ENCODE results near the gene NUDT13.

Gene NUDT13

DNA sequence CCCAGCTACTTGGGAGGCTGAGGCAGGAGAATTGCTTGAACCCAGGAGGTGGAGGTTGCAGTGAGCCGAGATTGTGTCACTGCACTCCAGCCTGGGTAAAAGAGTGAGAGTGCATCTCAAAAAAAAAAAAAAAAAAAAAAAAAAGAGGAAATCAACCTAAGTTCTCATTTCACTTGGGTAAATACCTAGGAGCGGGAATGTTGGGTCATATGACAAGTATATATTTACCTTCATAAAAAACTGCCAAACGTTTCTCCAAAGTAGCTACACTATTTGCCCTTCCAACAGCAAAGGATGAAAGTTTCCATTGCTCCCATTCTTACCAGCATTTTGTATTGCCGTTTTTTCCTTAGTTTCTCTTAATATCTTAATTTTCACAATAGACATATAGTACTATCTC, 23.4 kb upstream of the NUDT13 start:
- ChIA-PET CTCF (interaction anchor here (1.2 to 2.7 kb wide), 2 partner anchors 9 to 11 kb away, joined by 3 to 6 read pairs; no protein-coding TSS in a partner anchor), POLR2A (no interaction called here)
- DNase-seq (ENCODE audit: low read depth, low spot score): no peak
- TF ChIP-seq, protein P1, sequence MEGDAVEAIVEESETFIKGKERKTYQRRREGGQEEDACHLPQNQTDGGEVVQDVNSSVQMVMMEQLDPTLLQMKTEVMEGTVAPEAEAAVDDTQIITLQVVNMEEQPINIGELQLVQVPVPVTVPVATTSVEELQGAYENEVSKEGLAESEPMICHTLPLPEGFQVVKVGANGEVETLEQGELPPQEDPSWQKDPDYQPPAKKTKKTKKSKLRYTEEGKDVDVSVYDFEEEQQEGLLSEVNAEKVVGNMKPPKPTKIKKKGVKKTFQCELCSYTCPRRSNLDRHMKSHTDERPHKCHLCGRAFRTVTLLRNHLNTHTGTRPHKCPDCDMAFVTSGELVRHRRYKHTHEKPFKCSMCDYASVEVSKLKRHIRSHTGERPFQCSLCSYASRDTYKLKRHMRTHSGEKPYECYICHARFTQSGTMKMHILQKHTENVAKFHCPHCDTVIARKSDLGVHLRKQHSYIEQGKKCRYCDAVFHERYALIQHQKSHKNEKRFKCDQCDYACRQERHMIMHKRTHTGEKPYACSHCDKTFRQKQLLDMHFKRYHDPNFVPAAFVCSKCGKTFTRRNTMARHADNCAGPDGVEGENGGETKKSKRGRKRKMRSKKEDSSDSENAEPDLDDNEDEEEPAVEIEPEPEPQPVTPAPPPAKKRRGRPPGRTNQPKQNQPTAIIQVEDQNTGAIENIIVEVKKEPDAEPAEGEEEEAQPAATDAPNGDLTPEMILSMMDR (IDR thresholded peaks at IDR 0.05; ENCODE audit: insufficient read depth, low read length, missing control alignments): no peak
- no peak overlapping the region for H3K4me3 ChIP-seq (ENCODE audit: low read depth, low read length)

GRCh38 chr10:73088304-73088703, 22.0 kb upstream of the NUDT13 start:
- ChIA-PET CTCF (interaction anchor here (2.7 kb wide), 1 partner anchor 9 kb away, joined by 6 read pairs; no protein-coding TSS in a partner anchor), POLR2A (no interaction called here)
- TF ChIP-seq, protein P1 (IDR thresholded peaks at IDR 0.05; ENCODE audit: insufficient read depth, low read length, missing control alignments): no peak
- no peak for DNase-seq (ENCODE audit: low read depth, low spot score)
- no peak overlapping the region for H3K4me3 ChIP-seq (ENCODE audit: low read depth, low read length)

- CTCF ChIA-PET: interaction anchor here (1.2 to 4.5 kb wide), 2 partner anchors 66 to 729 kb away, joined by 3 to 27 read pairs; no protein-coding TSS in a partner anchor
- no peak overlapping the region for H3K4me3 ChIP-seq (ENCODE audit: low read depth, low read length)
- DNase-seq (ENCODE audit: low read depth, low spot score): no peak
- TF ChIP-seq, protein P1 (IDR thresholded peaks at IDR 0.05; ENCODE audit: insufficient read depth, low read length, missing control alignments): no peak
- POLR2A ChIA-PET: no interaction called here
Measured at GRCh38 chr10:73092830-73093229, 17.4 kb upstream of the NUDT13 start.

GRCh38 chr10:73093922-73094850, 16.1 kb upstream of the NUDT13 start:
- TF ChIP-seq, protein P1 (IDR thresholded peaks at IDR 0.05; ENCODE audit: insufficient read depth, low read length, missing control alignments): no peak
- DNase-seq (ENCODE audit: low read depth, low spot score): no peak
- H3K4me3 ChIP-seq (ENCODE audit: low read depth, low read length): peak overlapping the region; percentile 98
- POLR2A ChIA-PET: interaction anchor here (0.6 to 3.2 kb wide), 4 partner anchors 16 to 94 kb away, joined by 3 to 33 read pairs (median 12); partner anchors contain the start of genes ECD, FAM149B1 and NUDT13
- CTCF ChIA-PET: interaction anchor here (0.7 to 4.5 kb wide), 8 partner anchors 10 to 66 kb away, joined by 3 to 27 read pairs (median 4); partner anchors contain the start of gene NUDT13

DNA sequence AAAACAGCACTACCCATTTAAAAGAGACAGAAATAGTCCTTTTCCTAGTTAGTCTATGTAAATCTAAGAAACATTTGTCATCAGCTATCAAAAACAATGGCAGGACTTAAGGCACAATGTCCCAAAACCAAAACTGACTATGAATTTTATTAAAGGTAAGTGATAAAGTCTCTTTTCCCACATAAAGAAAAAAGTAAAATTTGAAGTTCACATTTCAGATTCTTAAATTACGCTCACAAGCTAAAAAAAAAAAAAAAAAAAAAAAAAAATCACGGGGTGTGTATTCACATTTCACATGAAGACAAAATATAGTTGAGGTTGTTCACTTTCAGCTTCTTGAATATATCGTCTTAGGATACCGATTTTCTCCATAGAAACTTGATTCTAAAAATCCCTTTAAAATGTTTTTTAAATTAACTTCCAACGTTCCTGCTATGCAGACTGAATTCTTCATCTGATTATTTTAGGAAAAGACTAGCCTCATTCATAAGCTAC, 15.2 kb upstream of the NUDT13 start:
- DNase-seq (ENCODE audit: low read depth, low spot score): no peak
- TF ChIP-seq, protein P1 (IDR thresholded peaks at IDR 0.05; ENCODE audit: insufficient read depth, low read length, missing control alignments): no peak
- CTCF ChIA-PET: interaction anchor here (0.7 to 4.5 kb wide), 10 partner anchors 8 to 74 kb away, joined by 3 to 27 read pairs (median 4); partner anchors contain the start of genes ECD, FAM149B1 and NUDT13
- POLR2A ChIA-PET: interaction anchor here (0.5 to 3.2 kb wide), 9 partner anchors 15 to 158 kb away, joined by 3 to 33 read pairs (median 4); partner anchors contain the start of genes DNAJC9 and NUDT13
- peak overlapping the region; percentile 98 for H3K4me3 ChIP-seq (ENCODE audit: low read depth, low read length)

All from AG04449 (cell line).